ENCODE measurements around the gene AP1G2. TPM values are rescaled to one million over a fixed set of nuclear protein-coding genes. Genes with fewer than 3 reads are reported as not detected.
"Not testable (repeated sequence)": the region's sequence is repeated elsewhere in the genome, so short reads cannot be mapped to it uniquely, and the experiment has no call there.

Gene AP1G2
- total and polyA plus RNA-seq, 2 of the 13 experiments (the other 11 are each of a cell fraction or from before 2014, with no cell fraction given): 96.9 to 611 TPM

- 0 out of 2 replicates have a peak, but pooled peaks have one; percentile 17 for TF ChIP-seq FOXP4 (CRISPR knock-in tag; IDR thresholded peaks at IDR 0.05)
- peak; percentile 76; the same call in 1 of the 2 replicates for TF ChIP-seq ZSCAN22 (CRISPR knock-in tag; IDR thresholded peaks at IDR 0.05)
- peak; percentile 96 for TF ChIP-seq NKX3-1 (CRISPR knock-in tag; IDR thresholded peaks at IDR 0.05)
- TF ChIP-seq FOXP1 (IDR thresholded peaks at IDR 0.05): not testable (repeated sequence)
- TF ChIP-seq FOXP1 (CRISPR knock-in tag; IDR thresholded peaks at IDR 0.05): peak; percentile 20; the same call in 1 of the 2 replicates
- TF ChIP-seq KAT8 (CRISPR knock-in tag; IDR thresholded peaks at IDR 0.05): peak; percentile 85
- TF ChIP-seq PAF1 (CRISPR knock-in tag; IDR thresholded peaks at IDR 0.05): peak; percentile 96; the same call in 1 of the 2 replicates
- TF ChIP-seq ZFP36L1 (CRISPR knock-in tag; IDR thresholded peaks at IDR 0.05): peak; percentile 68; the same call in 1 of the 2 replicates
- TF ChIP-seq ZIK1 (CRISPR knock-in tag; IDR thresholded peaks at IDR 0.05; ENCODE audit: borderline replicate concordance, low read depth): peak; percentile 93
- TF ChIP-seq ZNF225 (CRISPR knock-in tag; IDR thresholded peaks at IDR 0.05): peak; percentile 87; the same call in 1 of the 2 replicates
- peak; percentile 98 for TF ChIP-seq ZBTB49 (CRISPR knock-in tag; IDR thresholded peaks at IDR 0.05; ENCODE audit: borderline replicate concordance)
- TF ChIP-seq ZNF451 (CRISPR knock-in tag; IDR thresholded peaks at IDR 0.05): peak; percentile 85; the same call in 1 of the 2 replicates
- TF ChIP-seq HNF4G (IDR thresholded peaks at IDR 0.05; ENCODE audit: borderline replicate concordance, low read depth, low read length): 0 out of 2 replicates have a peak, but pooled peaks have one; percentile 10
- peak; percentile 77 for TF ChIP-seq HNF4G (CRISPR knock-in tag; IDR thresholded peaks at IDR 0.05; ENCODE audit: borderline replicate concordance, low read depth)
- peak; percentile 99 for TF ChIP-seq ZNF691 (CRISPR knock-in tag; IDR thresholded peaks at IDR 0.05; ENCODE audit: borderline replicate concordance, low read depth)
- TF ChIP-seq SP2 (CRISPR knock-in tag; IDR thresholded peaks at IDR 0.05): peak; percentile 53
- TF ChIP-seq ZBTB44 (CRISPR knock-in tag; IDR thresholded peaks at IDR 0.05): peak; percentile 98
- TF ChIP-seq GLI4 (CRISPR knock-in tag; IDR thresholded peaks at IDR 0.05; ENCODE audit: borderline replicate concordance): peak; percentile 61; the same call in 1 of the 2 replicates
- peak; percentile 61 for TF ChIP-seq ZBTB21 (CRISPR knock-in tag; IDR thresholded peaks at IDR 0.05)
Observed at GRCh38 chr14:23583761-23584526, 16.4 kb upstream of the AP1G2 start (continued).
